Omental fat pad (tissue), 4 donors: ENCODE measurements around the gene CD160. TPM values are rescaled to one million over a fixed set of nuclear protein-coding genes. Genes with fewer than 3 reads are reported as not detected.

ENCODE experiments used
- ATAC-seq: fragments of 150-250 bp; one replicate; pipeline ENCODE4 v1.9.1; 2016; ENCODE audit warnings: mild to moderate bottlenecking, moderate library complexity; ENCODE audit not compliant: low FRiP score
- DNase-seq: peaks from one replicate; pipeline ENCODE4 v3.0.0-alpha.2; 2019; ENCODE audit warnings: low spot score
- total RNA-seq, 4 donors: library from RNA; depleted of rRNA; stranded (reverse); fragments of >200 nt; gene quantifications; one replicate each; pipeline ENCODE4 v1.1.0, GENCODE V29; 2016
- TF ChIP-seq, protein P1 (sequence below), 3 donors: fragments of 450-650 bp; IDR thresholded peaks; one replicate each; pipeline ENCODE4 v1.5.1; 2016 to 2017; ENCODE audit warnings: antibody characterized with exemption in 3 of 3, mild to moderate bottlenecking in 3 of 3, moderate library complexity in 2 of 3

CD160 gene
- total RNA-seq, 4 donors from 2014 or later: not detected

DNA sequence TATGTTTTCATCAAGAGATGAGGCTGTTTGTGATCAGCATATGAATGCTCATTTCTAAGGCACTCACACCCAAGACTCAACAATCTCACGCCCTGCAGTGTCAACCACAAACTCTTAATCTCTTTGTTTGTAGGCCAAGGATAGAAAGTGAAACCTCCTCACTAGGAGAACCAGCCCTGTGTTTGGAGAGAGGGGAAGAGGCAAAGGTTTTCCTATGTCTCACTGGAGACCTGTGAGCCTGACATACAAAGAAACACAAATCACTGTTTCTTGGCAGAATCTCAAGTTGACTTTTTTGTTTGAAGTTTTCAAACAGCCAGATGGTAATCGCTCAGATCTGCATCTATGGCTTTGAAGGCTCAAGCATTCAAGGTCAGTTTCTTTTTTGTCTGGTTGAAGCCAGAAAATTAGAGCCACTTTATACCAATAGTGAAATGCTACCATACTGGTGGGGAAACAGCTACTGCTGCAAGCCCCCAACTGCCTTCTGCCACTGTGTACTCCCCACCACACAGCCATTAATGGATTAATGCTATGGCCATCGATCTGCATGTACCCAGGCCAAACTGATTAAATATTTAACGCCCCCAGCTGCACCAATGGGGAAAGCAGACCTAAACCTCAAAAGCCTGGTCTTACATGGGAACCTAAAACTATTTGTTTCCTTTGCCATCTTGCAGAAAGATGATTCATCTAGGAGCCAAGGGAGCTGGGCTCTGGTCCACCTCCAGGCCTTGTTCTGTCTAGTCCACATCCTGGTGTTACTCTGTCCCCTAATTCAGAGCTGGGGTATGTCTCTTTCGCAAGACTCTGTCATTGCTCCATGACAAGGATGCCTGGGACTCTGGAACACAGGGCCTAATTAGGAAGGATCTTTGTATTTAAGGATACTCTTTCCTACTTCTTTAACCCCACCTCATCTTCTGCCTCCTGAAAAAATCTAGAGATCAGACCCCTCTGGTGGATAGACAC is 28.4 kb upstream of the CD160 start:
- DNase-seq (no peak), ATAC-seq (no peak)

GRCh38 chr1:145692785-145693443 is 26.4 kb upstream of the CD160 start:
- TF ChIP-seq, protein P1, sequence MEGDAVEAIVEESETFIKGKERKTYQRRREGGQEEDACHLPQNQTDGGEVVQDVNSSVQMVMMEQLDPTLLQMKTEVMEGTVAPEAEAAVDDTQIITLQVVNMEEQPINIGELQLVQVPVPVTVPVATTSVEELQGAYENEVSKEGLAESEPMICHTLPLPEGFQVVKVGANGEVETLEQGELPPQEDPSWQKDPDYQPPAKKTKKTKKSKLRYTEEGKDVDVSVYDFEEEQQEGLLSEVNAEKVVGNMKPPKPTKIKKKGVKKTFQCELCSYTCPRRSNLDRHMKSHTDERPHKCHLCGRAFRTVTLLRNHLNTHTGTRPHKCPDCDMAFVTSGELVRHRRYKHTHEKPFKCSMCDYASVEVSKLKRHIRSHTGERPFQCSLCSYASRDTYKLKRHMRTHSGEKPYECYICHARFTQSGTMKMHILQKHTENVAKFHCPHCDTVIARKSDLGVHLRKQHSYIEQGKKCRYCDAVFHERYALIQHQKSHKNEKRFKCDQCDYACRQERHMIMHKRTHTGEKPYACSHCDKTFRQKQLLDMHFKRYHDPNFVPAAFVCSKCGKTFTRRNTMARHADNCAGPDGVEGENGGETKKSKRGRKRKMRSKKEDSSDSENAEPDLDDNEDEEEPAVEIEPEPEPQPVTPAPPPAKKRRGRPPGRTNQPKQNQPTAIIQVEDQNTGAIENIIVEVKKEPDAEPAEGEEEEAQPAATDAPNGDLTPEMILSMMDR (IDR thresholded peaks at IDR 0.05): no peak
- DNase-seq (no peak), ATAC-seq (no peak)

More for the DNA sequence above, 28.4 kb upstream of the CD160 start:
- TF ChIP-seq, protein P1 (IDR thresholded peaks at IDR 0.05): no peak

- DNase-seq (no peak), ATAC-seq (no peak)
- TF ChIP-seq, protein P1 (IDR thresholded peaks at IDR 0.05): no peak
Measured at GRCh38 chr1:145695821-145696629, 23.3 kb upstream of the CD160 start.

- DNase-seq: no peak
- TF ChIP-seq, protein P1 (IDR thresholded peaks at IDR 0.05): no peak
- no peak for ATAC-seq
Measured at GRCh38 chr1:145696630-145696960, 22.7 kb upstream of the CD160 start.

DNA sequence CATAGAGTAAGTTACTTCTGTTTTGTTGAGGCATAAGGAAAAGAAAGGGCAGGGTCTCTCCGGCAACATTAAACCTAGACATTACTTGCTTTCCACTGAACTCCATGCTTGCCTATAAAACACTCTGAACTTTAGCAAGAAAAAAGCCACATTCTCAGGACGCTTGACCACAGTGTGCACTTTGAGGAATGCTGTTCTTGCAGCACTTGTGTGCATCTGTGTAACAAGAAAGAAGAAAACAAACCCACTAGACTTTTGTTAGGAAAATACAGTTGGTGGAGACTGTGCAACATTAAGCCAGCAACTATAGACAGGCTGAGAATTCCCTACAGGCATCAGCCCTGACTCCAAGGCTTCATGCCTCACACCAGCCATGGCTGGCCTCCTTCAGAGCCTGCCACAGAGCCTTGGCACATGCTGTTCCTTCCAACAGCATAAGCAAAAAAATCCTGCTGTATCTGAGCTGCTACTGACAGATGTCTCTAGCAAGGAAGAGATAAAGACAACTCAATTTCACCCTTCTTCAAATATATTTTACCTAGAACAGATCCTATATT is 17.9 kb upstream of the CD160 start:
- ATAC-seq: no peak
- TF ChIP-seq, protein P1 (IDR thresholded peaks at IDR 0.05): no peak
- DNase-seq: no peak

DNA sequence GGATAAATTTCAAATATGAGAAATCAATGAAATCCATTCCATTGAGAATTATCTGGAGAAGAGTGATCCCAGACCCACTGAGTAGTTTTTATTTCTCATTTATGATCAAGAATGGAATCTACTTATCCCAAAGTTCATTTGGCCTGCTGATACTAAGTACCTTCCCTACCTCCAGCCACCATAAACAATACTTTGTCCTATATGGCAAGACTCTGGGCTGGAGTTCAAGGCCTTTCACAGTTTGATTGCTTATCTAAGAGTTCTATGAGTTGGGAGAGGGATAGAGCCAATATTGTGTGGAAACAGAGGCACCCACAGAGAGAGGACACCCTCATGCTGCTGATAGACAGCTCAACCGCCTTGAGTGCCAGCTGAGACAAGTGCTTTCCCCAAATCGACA is 17.2 kb upstream of the CD160 start:
- TF ChIP-seq, protein P1 (IDR thresholded peaks at IDR 0.05): no peak
- ATAC-seq (no peak), DNase-seq (no peak)
